ENCODE measurements around the gene PLXNA4.

The PLXNA4 gene

DNA sequence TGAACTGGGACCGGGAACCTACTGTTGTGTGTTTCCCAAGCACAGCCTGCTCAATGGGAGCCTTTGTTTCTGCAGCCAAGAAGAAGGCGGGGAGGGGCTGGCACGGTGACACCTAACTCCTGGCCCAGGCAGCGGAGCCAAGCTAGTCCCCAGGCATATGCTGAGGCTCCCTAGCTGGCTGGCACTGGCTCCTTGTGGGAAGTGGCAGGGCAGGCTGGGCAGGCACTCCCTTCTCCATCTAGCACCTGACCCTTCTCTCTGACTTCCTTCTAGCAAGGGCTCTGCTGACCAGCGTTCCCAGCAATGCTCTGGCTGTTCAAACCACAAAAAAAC lies 325.0 kb downstream of the PLXNA4 start:
- no peak for DNase-seq

DNA sequence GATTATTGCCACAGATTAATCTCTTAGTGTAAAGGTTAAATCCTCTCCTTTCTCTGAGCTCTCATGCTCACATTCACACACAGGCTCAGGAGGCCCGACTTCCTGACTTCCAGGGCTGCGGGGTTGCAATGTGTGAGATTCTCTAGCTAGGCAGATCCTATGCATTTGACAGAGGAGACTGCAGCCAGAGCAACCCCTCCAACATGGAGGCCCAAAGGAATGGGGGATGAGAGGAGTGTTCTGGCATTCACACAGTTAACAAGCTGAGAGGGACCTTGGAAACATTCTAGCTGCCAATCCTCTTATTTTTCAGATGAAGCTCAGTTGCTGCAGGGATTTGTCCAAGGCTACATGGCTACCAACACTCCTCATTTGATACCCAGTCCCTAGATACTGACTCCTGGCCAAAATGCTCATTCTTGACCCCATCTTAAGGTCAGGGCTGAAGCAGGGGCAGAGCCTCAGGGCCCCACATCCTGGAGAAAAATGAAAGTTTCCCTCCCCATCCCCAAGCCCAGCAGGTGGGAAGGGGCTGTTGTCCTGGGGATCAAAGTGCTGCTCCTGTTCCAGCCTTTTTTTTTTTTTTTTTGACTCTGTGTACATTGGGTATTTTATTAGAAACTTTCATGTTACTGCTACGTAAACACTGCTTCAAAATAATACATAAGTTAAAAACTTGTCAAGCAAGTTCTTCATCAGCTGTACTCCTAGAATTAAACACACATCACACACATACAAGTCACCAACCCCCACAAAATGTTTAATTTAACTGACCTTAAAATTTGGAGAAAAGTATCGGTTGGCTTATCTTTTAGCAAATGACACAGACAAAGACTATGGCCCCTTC lies 325.6 kb downstream of the PLXNA4 start:
- no peak for DNase-seq

DNA sequence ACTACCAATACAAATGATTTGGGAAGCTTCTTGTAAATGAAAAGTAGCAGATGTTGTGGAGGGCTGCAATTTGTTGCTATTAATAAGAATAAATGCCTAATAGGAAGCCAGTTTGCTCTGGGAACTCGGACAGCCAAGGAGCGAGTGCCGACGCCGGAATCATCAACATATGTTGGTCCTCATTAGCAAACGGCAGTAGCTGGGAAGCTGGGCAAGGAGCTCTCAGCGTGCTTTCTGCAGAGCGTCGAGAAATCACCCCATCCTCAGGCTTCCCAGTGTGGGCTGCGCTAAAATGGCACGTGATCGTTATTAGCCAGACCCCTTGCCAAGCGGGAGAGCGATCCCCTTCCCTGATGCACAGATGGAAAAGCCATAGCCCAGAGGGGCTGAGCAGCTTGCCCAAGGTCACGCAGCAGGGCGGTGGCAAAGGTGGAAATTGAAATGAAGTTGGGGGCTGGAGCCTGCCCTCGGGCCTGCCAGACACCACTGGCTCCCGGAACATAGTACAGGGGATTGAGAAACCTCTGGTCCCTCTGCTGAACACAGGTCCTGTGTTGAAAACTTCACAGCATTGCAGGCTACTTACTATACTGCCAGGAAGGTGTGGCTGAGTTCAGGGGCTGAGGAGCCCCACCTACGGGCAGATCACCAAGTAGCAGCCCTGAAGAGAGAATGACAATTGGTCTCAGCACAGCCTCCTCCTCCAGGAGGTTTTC lies 326.9 kb downstream of the PLXNA4 start:
- DNase-seq, result peak; percentile 7

DNA sequence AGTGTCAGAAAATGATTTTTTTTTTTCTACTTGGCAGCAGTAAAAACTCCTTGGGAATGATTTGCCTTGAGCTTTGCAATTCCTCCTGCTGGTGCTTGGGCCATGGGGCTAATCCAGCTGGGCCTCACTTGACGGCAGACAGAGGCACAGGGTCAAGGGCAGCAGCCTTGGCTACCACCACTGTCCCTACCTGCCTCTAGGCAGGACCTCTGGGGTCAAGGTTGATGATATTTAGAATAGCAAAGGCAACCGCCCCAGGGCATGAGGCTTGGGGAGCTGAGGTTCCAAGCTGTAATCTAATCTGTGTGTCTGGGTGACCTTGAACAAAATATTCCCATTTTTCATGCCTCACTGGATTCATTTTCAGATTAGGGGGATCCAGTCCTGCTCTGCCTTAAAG lies 327.4 kb downstream of the PLXNA4 start:
- no peak for DNase-seq

DNA sequence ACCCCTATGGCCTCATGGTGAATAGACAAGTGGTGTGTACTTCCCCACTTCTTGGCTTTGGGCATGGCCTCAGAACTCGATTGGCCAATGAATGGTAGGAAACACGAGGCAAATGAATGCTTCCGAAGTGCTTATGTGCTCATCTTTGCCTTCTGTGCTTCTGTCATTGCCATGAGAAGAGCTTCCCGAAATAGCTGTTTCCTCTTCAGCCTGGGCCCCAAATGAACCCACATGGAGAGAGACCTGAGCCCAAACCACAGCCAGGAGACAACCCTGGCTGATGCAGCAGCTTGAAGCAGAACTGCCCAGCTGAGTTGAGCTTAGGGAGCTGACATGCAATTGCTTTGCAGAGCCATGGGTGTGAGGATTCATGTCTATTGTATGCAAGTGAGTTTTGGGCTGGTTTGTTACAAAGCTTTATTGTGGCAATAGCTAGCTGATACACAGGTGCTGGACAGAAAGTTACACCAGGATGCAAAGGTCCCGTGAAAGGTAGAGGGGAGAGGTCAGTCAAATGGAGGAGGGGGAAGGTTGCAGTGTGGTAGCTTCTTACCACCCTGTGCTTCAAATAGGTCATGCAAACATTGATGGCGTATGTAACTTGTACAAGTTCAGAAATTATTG lies 328.2 kb downstream of the PLXNA4 start:
- DNase-seq, result no peak

DNA sequence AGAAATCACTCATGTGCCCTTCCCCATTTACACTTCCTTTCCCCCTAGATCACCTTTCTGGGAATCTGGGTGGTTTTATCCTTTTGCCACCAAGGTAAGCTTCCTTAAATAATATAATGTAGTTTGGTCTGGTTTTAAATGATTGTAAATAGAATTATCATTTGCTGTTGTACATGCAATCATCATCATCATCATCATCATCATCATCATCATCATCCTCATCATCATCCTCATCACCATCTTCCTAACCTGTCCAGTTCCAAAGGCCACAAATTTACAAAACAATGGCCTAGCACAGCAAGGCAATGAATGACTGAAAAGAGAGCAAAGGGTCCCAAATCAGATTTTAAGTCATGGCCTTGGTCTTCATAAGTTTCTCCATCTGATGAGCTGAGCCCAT lies 329.7 kb downstream of the PLXNA4 start:
- DNase-seq, result no peak

DNA sequence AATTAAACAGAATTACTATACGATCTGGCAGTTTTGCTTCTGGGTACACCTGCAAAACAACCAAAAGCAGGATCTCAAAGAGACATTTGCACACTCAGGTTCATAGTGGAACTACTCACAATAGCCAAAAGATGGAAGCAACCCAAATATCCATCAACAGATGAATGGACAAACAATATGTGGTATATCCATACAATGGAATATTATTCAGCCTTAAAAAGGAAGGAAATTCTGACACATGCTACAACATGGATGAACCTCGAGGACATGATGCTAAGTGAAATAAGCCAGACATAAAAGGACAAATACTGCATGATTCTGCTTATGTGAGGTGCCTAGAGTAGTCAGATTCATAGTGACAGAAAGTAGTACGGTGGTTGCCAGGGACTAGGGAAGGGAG lies 330.7 kb downstream of the PLXNA4 start:
- no peak for DNase-seq

DNA sequence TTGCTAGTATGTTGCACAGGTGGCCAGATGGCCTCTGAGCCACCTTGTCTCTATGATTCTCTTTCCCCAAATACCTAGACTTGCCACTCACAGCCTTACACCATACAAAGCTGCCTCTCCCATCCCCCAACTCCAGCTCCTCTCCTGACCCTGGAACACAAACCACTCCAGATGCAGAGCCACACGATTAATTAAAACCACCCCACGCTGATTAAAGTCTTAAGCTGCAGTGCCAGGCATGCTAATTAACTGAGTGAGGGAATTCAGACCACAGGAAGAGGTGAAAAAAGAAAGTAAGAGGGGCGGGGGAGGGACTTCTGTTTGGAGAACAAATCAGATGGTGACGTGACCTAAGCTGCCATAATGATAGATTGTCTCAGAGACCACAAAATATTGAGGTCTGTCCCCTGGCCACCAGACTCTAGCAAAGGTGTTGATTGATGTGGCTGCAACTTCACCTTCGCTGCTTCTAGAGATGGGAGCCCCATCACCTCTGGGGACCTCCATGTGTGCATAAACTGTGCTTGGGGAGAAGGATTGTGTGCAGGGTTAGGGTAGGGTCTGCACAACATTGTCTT lies 331.3 kb downstream of the PLXNA4 start:
- no peak for DNase-seq

DNA sequence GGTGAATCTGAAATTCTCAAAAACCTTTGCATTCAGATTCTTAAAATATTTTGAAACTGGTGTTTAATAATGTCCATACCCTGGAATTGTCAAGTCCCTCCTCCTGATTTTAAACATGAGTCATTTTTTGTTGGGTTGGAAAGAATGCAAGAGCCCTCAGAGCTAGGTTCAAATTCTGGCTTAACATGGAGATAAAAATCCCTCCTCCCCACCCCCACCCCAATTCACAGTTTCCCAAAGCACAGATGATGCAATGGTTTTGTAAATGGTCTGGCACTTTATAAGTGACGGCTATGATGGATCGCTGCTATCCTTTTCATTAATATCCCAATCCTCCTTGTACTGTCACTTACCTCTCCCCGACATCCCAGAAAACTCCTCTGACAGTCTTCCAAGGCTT lies 332.8 kb downstream of the PLXNA4 start:
- DNase-seq, result no peak

DNA sequence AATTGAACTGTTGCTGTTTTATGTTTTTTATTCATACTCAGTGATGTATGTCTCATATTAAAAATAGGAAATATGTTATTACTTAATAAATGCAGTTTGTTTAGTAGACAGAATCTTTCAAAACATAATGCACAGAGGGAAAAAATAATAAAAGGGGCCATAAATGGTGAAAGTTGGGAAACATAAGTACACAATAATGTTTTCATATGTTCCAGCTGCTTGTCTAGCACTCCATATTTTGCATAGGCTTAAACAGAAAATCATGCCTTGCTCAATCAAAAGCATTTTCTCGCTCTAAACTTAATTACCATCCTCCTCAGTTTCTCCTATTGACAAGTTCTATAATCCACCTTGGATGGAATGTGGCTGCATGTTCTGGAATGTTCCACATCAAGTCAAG lies 333.2 kb downstream of the PLXNA4 start:
- DNase-seq, result no peak

DNA sequence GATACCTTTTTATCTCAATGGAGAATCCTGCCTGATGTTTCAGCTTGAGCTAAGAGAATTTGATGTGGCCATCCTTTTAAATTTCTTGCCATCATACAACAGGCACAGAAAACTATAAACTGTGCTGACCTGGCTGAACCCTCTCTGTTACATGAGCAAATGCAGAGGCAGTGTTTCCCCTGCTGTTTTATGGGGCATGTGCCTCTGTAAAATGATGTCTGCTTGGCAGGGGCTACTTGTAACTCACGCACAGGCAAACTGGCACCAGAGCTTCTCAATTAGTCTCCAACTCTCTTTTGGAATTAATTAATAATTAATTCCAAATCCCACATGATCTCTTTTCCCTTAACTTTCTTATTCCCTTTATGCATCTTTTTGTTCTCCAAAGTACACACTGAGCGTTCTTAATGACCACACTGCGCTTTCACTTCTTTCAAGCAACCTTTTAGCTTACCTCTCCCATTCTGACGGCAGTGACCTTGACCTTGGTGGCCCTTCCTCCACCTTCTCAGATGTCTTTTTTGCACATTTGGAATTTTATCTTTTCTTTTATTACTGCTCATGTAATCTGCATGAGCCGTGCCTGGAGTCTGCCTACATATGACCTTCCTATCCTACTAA lies 334.0 kb downstream of the PLXNA4 start:
- no peak for DNase-seq

DNA sequence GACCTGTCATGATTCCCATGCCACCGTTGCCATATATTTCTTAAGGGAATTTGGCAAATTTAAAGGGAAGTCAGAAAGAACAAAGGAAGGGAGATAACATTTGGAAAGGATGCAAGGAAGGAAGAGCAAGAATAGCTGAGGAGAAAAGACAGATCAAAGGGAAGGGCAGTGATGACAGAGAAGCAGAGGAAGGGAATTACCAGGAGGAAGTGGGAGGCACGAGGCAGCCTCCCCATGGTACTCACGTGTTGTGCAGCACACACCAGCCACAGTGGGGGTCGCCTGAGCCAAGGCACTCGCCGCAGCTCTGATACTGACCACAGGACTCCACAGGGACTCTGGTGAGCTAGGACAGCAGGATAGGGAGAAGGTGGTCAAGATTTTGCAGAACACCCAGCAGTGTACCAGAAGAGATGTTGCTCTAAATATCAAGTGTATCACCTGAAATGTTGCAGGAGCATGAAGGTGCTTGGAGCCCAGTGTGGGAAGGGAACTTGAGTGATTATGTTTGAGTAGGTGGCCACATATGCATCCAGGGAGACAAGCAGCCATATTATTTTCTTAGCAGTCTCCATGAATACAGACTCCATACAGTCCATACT lies 335.3 kb downstream of the PLXNA4 start:
- DNase-seq, result no peak

DNA sequence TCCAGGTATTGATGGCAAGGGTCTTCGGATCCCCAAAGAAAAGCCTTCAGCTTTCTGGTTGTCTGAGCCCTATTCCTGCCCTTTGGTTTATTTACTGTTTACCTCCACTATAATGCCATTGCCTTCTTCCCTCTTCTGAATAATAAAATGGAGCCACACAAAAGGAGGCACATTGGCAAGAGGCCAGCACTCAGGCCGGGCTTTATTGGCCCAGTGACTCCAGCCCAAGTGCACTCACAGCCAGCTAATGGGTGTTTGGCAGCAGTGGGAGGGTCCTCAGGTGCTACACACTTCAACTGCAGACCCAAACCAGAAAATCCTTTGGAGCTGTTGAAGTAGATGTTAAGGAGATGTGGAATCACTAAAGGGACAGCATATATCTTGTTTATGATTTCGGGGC lies 336.0 kb downstream of the PLXNA4 start:
- no peak for DNase-seq

DNA sequence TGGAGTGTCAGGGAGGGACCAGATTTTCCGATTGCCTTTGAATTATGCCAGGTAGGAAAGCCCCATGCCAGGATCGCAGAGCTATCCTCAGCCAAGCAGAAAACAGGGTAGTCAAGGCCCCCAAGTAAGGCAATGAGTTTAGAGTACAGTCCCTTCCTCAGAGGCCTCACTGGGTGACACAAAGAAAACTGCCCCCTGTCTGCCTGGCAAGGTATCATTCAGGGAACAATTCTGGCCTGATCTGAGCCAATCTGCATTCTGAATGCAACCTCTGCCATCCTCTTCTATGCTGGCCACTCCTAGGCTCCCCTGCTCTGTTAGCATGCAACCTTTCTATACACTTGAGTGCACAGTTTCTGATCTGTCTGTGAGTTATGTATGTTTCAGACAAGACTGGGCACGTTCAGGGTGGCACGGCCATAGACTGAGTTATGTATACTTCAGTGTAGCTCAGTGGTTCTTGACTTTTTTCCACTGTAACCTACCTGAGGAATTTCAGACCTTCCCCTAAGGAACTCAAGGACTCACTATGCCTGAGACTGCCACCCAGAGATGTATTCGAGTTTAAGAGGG lies 336.8 kb downstream of the PLXNA4 start:
- no peak for DNase-seq

DNA sequence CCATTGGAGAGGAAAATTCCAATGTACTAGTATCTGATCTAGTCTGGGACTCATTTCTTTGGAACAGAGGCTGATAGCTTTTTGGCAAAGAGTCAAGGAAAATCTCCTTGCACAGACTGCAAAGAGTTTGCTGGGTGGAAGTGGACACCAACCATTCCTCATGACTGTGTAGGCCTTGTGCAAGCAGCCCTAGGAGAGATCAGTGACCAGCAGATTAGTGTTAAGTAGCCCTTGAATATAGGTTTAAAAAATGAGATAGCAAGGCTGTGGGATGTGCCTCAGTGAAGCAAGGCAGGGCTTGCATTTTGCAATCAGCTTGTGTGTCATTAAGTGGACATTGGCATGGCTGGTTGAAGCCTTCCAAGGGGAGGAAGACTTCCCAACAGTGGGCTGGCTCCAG lies 341.6 kb downstream of the PLXNA4 start:
- no peak for DNase-seq

DNA sequence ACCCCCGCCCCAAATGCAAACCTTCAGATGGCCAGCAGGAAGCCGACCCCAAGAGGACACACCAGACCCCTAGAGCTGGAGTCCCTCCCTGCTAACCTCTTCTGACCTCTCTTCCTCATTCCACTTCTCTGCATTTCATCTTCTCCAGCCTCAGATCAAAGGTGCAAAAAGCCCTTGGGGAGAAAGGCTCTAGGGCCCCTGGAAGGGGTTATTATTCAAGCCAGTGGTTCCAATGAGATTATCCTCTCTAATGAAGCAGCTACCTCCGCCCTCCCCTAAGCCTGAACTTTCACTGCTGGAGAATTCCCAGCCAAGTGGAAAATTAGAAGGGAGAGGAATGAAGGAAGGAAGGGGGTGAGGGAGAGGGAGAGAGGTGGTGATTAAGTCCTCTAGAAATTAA lies 343.9 kb downstream of the PLXNA4 start:
- DNase-seq, result no peak

DNA sequence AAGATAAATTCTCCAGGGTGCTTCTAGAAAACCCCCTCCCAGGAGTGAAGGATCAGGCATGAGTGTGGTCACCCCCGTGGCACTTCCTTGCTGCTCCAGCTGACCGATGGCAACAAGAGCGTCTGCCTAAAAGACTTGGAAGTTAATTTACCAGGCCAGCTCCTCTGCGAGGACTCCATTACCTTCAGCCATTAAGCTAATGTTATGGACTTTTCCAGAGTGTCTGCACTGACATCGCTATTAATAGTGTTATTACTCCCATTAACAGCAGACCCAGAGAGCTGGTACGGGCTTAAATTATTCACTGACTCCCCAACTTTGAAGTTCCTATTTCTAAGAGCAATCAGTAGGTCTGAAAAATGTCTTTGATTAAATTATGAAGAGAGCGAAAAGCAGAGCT lies 345.8 kb downstream of the PLXNA4 start:
- DNase-seq, result no peak

DNA sequence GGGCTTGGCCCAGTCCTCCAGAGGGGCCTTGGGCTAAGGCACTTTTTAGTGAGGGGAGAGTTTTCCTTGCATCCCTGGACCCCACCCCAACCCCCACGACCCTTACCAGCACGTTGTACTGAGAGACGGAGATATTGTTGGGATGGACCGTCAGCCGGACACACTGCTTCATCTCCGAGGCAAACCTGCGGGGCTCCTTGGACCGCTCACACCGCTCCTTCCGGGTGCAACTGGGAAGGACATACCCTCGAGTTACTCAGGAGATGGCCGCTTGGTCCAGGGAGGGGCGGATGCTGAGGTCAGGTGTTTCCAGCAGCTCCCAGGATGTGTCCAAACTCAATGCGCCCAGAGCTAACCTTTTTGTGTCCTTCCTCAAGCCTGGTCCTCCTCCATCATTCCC lies 348.0 kb downstream of the PLXNA4 start:
- no peak for DNase-seq

DNA sequence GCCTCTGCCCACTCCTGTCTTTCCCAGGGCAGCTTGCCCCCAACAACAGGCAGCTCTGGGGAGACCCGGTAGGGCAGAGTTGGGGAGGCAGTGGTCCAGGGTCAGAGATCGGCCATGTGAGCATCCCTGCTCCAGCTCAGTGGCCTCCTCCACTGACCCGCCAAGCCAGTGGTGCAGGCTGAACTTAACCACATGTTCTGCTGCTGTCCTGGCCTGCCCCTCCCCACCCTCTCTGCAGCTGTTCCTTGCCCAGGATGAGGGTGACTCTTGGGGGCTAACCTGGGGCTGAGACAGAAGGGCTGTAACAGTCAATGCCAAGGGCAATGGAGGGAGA lies 349.3 kb downstream of the PLXNA4 start:
- no peak for DNase-seq

DNA sequence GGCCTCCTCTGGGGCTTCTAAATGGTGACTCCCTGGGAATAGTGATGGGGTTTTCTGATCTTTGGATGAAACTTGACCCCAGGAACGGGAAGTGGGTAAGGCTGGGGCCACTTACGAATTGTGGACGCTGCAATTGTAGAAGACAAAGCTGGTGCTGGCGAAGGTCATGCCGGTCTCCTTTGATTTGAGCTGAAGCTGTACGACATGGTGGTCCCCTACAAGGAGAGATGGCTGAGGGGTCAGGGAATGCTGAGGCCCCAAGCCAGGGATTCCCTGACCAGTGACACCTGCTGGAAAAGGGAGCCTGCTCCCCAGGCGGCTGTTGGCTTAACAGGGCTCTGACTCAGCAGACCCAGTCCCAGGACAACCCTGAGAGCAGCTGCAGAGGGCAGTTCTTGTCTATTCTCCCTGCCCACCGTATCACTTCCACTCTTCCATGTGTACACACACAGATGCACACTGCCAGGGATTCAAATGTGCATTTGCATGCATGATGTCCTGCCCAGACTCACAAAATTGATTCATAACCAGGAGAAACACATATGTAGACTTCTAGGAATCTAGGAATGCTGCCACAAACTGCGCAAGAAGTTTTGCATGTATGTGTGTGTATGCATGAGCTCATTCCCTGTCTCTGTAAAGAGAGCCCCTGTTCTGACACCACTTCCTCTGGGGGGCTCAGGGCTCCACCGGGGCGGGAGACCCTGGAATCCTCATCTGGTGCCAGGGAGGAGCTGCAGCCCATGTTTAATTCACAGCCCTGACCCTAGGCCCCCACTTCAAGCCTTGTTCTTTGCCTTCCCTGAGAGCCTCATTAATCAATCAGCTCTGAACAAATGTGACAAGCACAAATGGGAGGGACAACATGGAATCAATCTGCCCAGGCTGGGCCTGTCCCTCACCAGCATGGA lies 350.0 kb downstream of the PLXNA4 start:
- DNase-seq, result no peak

DNA sequence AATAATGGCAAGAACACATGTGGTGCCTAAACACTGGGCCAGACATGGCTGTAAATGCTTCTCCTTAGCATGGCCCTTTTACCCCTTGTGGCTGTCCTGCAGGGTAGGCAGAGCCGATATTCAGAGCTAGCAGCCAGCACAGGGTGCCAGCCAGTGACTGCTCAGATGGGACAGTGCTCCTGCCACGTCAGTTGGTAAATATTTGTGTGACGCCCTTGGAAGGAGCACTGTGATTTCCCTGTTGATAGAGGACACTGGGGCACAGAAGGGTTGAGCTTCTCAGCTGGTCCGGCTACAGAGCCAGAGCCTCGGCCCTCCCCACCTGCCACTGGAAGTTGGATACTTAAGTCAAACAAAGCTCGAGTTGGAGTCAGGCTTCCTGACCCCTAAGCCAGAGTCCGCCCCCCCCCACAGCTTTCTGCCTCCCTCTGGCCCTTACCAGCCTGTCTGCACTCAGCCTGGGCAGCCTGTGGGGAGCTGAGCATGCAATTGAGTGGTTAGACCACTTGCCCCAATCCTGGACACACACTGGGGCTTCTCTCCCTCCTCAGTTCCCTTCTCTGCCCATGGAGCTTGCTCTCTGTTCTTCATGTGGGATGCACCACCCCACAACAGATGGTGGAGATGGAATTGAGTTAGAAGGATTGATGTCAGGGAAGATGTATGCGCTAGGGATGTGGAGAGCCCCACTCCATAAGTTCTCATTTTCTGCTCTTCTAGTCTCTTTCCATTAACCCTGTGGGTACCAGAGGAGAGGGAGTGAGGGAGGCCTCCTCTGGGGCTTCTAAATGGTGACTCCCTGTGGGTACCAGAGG lies 350.8 kb downstream of the PLXNA4 start:
- DNase-seq, result no peak

Measured in kidney glomerular epithelial cell (primary cell).